NCI-H128 (cell line): ENCODE results near the gene MALRD1.
"Not testable (repeated sequence)": the region's sequence is repeated elsewhere in the genome, so short reads cannot be mapped to it uniquely, and the experiment has no call there.

Source experiments
- DNase-seq: peaks from one replicate; lab custom pipeline; 2025; ENCODE audit not compliant: unreplicated experiment; lab: John Stamatoyannopoulos, UW

The MALRD1 gene

GRCh38 chr10:19701427-19702052, 652.9 kb downstream of the MALRD1 start:
- no peak for DNase-seq

GRCh38 chr10:19702215-19702614, 653.6 kb downstream of the MALRD1 start:
- DNase-seq = no peak

GRCh38 chr10:19704544-19704943, 655.9 kb downstream of the MALRD1 start:
- DNase-seq = no peak

GRCh38 chr10:19705250-19705649, 656.6 kb downstream of the MALRD1 start:
- DNase-seq = no peak

- DNase-seq = no peak
These were observed 658.3 kb downstream of the MALRD1 start for GRCh38 chr10:19706904-19707303.

- no peak for DNase-seq
These were observed 658.8 kb downstream of the MALRD1 start for GRCh38 chr10:19707376-19707775.

GRCh38 chr10:19708031-19708430, 659.4 kb downstream of the MALRD1 start:
- no peak for DNase-seq

- DNase-seq = no peak
These were observed 662.0 kb downstream of the MALRD1 start for GRCh38 chr10:19710600-19710999.

GRCh38 chr10:19713159-19713558, 664.6 kb downstream of the MALRD1 start:
- DNase-seq = no peak

GRCh38 chr10:19713800-19714525, 665.4 kb downstream of the MALRD1 start:
- DNase-seq = no peak

GRCh38 chr10:19719284-19719683, 670.7 kb downstream of the MALRD1 start:
- no peak for DNase-seq

GRCh38 chr10:19724287-19724686, 675.7 kb downstream of the MALRD1 start:
- DNase-seq = no peak

GRCh38 chr10:19728376-19728775, 679.8 kb downstream of the MALRD1 start:
- DNase-seq = no peak

- DNase-seq = no peak
These were observed 680.4 kb downstream of the MALRD1 start for GRCh38 chr10:19728964-19729363.

- DNase-seq = no peak
These were observed 681.7 kb downstream of the MALRD1 start for GRCh38 chr10:19730167-19730906.

- no peak for DNase-seq
These were observed 682.3 kb downstream of the MALRD1 start for GRCh38 chr10:19730907-19731217.

- no peak for DNase-seq
These were observed 683.0 kb downstream of the MALRD1 start for GRCh38 chr10:19731560-19731959.

- DNase-seq = no peak
These were observed 689.8 kb downstream of the MALRD1 start for GRCh38 chr10:19738440-19738839.

GRCh38 chr10:19739232-19739631, 690.6 kb downstream of the MALRD1 start:
- not testable (repeated sequence) for DNase-seq

- not testable (repeated sequence) for DNase-seq
These were observed 693.5 kb downstream of the MALRD1 start for GRCh38 chr10:19742144-19742543.

GRCh38 chr10:19745672-19746071, 697.1 kb downstream of the MALRD1 start:
- no peak for DNase-seq

GRCh38 chr10:19749185-19749729, 700.7 kb downstream of the MALRD1 start:
- DNase-seq = no peak
